Hematopoietic multipotent progenitor cell treated with erythropoietin and hydrocortisone succinate and interleukin-3 and kit ligand, for 8 days (in vitro differentiated cells): ENCODE measurements around the gene PEA15.

Experiments used
- DNase-seq: peaks from one replicate; pipeline ENCODE4 v3.0.0-alpha.2; 2015

The PEA15 gene

DNA sequence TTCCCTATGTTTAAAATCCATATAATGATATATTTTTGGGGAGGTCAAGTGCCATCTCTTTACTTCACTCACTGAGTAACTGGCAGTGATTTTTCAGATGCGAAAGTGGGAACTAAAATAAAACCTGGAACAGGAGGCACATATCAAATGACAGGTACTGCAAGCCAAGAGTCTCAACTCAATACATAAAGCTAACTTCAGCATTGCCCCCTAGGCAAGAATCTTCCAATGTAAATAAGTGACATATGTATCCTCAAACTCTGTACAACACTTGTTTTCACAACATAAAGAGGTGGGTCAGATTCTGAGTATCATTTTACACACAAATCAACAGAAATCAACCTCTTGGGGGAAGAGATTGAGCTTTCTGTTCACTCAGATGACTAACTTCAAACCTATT, 39.0 kb downstream of the PEA15 start:
- no peak for DNase-seq

DNA sequence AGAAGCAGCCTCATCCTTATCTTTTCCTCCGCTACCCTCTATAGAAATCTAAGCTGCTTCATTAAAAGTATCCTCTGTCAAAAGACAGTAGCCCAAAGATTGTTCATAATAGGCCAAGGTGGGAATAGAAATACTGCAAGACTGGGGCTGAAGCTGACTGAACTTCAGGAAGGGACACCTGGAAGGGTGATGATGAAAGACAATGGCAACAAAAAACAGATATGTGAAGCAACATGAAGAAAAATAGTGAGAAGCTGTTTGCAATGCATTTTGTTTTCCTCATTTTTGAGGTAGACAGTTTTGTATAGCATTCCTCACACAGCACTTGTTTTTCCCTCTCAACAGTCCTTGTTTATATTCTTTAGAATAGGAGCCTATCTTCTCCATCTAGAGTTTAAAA, 40.2 kb downstream of the PEA15 start:
- no peak for DNase-seq

DNA sequence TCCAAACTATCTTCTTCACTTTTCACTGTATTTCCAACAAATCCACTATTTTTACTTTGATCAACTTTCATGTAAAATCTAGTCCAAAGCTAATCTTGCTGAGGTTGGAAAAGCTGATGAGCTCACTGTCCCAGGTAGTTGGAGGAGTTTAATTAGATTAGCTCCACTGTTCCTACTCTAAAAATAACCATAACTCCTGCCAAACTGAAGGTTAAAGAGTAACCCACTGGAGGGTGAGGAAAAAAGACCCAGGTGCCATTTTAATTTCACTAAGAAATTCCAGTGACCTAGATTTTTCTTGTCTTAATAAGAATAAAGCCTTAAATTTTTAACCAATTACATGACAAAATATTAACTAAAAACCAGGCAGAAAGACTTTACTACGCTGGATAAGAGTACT, 41.9 kb downstream of the PEA15 start:
- DNase-seq, result no peak

DNA sequence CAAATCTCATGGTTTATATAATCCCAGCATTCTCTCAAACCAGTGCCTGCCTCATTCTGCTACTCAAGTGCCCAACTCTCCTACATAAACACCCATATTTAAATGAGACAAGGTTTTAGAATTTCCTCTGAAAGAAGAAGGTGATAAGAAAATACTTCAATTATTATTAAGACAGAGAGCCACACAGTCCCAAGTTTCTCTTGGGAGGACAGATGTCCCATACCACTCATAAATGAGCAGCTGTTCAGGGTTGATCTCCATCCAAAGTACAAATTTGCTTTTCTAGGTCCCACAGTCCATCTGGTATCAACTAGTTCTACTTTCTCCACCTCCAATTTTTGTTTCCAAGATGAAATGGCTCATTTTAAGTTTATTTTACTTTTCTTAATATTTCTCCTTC, 45.8 kb downstream of the PEA15 start:
- DNase-seq, result no peak

DNA sequence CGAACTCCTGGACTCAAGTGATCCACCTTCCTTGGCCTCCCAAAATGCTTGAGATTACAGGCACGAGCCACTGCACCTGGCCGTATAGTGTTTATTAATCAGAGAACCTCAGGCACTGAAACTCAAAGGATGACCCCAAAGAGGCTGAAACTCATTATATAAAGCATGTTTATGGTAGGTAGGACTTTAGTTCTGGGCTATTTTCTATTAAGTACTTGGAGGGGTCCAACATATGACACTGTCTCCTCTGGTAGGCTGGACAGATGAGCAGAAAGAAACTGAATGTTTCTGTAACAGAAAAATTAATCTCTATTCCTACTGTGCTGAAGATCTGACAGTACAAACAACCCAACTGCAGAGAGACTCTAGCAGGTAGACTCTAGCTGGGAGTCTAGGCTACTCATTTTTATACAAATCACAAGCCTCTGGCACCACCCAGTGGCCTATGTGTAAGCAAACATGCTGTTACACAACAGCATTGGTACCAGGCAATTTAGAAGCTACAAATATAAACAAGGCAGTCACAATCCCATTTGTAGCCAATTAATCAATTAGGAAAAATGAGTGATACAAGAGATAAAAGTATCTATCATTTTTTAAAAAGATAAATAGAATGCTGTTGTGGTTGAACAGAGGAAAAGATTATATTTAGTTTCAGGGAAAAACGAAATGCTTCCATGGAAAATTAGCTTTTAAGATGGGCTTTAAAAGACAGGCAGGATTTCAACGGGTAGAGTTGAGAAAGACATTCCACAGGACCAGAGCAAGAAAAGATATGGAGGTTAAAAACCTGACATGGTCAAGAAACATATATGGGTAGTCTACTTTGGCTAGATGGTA, 46.7 kb downstream of the PEA15 start:
- DNase-seq, result peak; percentile 84

DNA sequence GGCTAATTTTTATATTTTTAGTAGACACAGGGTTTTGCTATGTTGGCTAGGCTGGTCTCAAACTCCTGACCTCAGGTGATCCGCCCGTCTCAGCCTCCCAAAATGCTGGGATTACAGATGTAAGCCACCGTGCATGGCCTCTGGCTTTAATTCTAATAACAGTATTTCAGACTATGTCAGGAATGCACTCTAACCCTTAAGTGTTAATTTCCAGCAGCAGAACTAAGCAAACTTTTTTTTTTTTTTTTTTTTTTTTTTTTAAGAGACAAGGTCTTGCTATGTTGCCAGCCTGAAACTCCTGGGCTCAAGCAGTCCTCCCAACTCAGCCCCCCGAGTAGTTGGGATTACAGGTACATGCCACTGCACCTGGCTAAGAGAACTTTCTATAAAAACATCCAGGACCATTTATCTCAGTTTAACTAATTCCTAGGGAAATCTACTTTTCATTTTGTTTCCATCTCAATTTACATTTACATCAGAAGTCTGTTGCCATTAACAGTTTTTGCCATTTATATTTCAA, 50.7 kb downstream of the PEA15 start:
- no peak for DNase-seq

DNA sequence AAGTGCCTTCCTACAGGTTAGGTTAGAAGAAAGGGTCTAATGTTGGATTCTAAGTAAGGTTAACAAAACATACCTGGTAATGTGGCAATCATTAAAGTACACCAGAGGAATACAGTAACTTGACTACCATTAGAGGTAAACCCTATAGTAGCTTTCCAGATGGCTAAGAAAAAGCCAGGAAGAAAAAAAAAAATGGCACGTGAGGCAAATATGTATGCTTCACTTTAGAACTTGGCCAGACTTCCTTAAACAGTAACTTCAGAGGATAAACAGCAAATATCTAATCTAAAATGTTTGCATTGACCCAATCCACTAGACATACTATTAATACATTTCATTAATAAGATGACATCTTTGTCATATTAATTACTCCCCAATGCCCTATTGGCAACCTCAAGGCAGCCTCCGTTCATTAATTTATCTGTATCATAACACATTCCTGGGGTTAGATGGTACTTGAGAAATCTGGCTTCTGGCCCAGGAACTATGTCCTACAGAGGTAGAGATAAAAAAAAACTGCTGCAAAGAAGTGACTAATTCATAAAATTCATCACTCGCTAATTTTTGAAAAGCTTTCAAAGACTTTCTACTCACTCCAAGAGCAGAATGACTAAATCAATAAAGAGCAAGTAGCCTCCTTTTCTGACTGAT, 51.3 kb downstream of the PEA15 start:
- peak; percentile 93 for DNase-seq

DNA sequence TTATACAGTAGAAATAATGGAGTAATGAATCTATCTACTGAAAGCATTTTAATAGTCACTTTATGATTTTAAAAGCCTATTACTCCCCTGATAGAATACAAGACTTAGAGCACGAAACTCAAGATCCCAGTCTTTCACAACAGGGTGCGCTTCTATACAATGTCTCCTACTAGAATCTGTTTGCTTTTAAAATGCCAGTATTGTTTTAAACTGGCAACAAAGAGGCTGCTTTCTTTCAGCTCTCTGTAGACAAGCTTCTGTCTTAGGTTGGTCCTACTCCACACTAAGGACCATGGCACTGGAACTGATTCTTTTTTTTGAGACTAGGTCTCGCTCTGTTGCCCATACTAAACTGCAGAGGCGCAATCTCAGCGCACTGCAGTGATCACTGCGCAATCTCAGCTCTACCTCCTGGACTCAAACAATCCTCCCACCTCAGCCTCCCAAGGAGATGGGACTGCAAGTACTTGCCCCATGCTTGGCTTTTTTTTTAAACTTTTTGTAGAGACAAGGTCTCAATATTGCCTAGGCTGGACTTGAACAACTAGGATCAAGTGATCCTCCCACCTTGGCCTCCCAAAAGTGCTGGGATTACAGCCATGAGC, 52.3 kb downstream of the PEA15 start:
- DNase-seq, result no peak

DNA sequence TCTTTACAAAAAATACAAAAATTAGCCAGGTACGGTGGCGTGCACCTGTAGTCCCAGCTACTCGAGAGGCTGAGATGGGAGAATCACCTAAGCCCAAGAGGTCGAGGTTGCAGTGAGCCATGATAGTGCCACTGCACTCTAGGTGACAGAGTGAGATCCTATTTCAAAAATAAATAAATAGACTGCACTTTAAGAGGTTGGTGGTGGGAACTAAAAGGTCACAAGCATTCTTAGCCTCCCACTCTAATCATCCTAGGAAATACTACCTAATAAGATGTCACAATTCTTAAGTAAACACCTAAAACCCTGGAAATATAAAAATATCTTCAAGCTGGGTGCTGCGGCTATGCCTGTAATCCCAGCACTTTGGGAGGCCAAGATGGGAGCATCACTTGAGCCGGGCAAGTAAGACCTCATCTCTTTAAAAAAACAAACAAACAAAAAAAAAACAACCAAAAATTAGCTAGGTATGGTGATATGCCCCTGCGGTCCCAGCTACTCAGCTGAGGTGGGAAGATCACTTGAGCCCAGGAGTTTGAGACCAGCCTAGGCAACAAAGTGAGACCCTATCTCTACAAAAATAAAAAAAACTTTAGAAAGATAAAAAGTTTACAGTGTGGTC, 53.1 kb downstream of the PEA15 start:
- DNase-seq, result no peak

DNA sequence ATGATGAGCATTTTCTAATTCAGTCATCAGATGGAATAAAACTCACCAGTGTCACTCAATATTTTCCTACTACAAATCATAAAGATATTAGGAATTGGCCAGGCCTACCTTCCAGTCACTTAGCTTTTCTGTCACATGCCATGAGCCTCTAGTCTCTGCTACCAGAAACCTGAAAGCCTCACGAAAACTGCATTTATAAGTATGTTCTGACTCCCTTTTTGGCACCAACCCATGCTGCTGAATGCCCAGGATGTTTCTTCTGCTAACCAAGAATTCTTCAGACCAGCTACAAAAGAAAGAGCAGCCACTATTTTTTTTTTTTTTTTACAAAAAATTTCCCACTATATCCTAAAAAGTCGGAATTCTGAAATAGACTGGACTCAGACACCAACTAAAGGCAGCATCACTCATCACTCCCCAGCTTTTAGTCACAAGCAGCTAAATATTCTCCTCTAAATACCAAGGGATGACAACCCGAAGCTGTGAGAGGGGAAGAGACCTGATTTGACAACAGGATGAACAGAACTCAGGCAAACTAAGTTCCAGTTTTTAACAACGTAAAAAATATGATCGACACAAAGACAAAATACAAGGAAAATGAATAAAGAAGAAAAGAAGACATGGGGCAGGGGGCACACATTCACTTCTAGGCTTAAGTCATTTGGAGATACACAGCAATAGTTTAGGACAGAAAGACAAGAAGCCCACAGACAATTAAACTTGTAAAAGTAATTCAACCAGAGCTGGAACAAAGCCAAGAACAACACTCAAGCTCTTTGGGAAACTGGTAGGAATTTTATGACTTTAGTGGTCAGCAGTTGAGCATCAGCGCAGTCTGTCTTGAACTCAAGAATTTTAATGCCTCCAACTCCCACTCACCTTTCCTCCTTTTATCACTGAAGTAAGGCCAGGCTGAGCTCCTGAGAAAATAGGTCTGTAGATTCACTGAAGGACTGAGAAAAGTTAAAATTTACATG, 55.5 kb downstream of the PEA15 start:
- DNase-seq, result peak; percentile 29

DNA sequence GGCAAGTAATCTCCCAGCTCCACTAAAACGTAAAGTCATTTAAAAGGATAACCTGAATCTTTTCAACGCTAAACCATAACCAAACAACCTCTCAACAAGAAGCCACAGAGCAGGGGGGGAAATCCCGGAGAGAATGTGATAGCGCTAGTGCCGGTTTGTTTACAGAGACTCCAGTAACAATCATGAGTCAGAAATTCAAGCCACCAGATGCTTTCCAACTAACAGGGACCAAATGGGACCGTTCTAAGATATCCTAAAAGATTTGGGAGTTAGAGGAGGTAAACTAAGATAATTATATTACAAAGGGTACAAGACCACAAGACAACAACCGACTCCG, 56.3 kb downstream of the PEA15 start:
- DNase-seq, result peak; percentile 68

DNA sequence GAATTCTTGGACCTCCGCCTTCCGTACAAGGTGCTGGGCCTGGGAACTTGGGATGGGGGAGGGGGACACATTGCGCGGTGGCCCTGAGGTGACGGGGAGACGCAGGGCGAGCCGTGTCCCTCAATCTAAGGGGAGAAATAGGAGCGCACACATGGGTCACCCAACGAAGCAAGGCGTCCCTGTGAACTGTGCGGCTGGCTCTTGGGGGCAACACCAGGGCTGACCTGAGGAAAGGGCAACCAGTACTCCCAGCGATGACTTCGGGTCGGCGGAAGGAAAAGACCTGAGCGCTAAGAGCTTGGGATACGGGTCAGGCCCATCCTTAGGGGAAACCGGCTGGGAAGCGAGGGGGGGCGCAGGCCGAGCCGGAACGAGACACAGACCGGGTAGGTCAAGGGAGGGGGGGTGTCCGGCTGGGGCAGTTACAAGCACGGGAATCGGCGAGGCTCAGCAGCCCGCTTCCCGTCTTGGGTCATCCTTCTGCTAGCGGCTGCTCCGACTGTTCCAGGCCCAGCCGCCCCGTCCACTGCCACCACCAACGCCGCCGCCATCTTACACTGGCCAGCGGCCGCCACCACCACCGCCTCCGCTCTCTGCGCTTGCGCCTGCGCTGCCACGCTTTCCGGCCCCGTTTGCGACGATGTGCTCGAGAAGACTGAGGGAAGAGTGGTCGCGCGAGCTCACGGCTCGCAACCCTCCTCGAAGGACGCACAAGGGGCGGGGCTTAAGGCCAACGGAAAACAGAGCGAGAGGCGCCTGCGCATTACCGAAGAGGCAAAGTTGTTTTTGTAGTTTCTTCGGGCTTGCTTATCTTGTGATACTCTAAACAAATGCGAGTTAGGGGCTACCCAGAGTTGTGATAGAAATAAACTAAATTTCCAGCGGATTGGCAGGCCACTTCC, 57.0 kb downstream of the PEA15 start, which contains the start of gene DCAF8:
Gene DCAF8 (minus strand): TSS at position 657 of the 902 bp plus-strand sequence. CDS start 18,541 bp downstream, outside the sequence.
- DNase-seq, result peak; percentile 98

DNA sequence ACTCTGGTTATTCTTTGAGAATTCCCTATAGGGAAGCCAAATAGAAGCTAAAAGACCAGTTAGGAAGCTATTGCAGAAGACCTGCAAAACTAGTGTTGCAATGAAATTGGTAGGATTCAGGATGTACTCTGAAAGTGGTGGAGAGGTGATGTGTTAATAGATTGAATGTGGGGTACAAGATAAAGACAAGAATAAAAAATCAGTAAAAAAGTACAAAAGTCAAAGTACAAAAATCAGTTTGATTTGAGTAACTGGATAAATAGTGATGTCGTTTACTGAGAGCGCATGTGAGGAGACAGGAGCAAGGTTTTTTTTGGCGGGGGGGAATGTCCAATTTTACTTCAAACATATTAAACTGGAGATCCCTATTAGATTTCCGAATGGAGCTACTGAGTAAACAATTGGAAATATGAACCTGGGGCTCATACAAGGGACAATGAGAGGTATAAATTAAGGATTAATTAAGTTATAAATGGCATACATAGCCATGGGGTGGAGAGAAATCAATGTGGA, 59.7 kb downstream of the PEA15 start:
- DNase-seq, result no peak
